ENCODE results near the gene TPP2.

TPP2 gene

GRCh38 chr13:102651892-102652291 is 55.1 kb downstream of the TPP2 start:
- no peak for DNase-seq (ENCODE audit: low read depth in 1 of 2, low spot score in 1 of 2)

GRCh38 chr13:102654756-102655155 is 58.0 kb downstream of the TPP2 start:
- DNase-seq (ENCODE audit: low read depth in 1 of 2, low spot score in 1 of 2): no peak

- no peak for DNase-seq (ENCODE audit: low read depth in 1 of 2, low spot score in 1 of 2)
Measured at GRCh38 chr13:102657630-102658029, 60.8 kb downstream of the TPP2 start.

GRCh38 chr13:102658660-102659059 is 61.9 kb downstream of the TPP2 start:
- no peak for DNase-seq (ENCODE audit: low read depth in 1 of 2, low spot score in 1 of 2)

- no peak for DNase-seq (ENCODE audit: low read depth in 1 of 2, low spot score in 1 of 2)
Measured at GRCh38 chr13:102659168-102659713, 62.5 kb downstream of the TPP2 start.

- no peak for DNase-seq (ENCODE audit: low read depth in 1 of 2, low spot score in 1 of 2)
Measured at GRCh38 chr13:102667023-102667422, 70.2 kb downstream of the TPP2 start.

- DNase-seq (ENCODE audit: low read depth in 1 of 2, low spot score in 1 of 2): no peak
Measured at GRCh38 chr13:102667911-102668310, 71.1 kb downstream of the TPP2 start.

- no peak for DNase-seq (ENCODE audit: low read depth in 1 of 2, low spot score in 1 of 2)
Measured at GRCh38 chr13:102670130-102670529, 73.3 kb downstream of the TPP2 start.

- DNase-seq (ENCODE audit: low read depth in 1 of 2, low spot score in 1 of 2): no peak
Measured at GRCh38 chr13:102675115-102675514, 78.3 kb downstream of the TPP2 start.

GRCh38 chr13:102677122-102677521 is 80.3 kb downstream of the TPP2 start:
- DNase-seq (ENCODE audit: low read depth in 1 of 2, low spot score in 1 of 2): no peak

- no peak for DNase-seq (ENCODE audit: low read depth in 1 of 2, low spot score in 1 of 2)
Measured at GRCh38 chr13:102678339-102679107, 81.7 kb downstream of the TPP2 start.

- no peak for DNase-seq (ENCODE audit: low read depth in 1 of 2, low spot score in 1 of 2)
Measured at GRCh38 chr13:102679449-102680132, 82.8 kb downstream of the TPP2 start.

GRCh38 chr13:102680133-102680717 is 83.4 kb downstream of the TPP2 start:
- no peak for DNase-seq (ENCODE audit: low read depth in 1 of 2, low spot score in 1 of 2)

GRCh38 chr13:102680842-102681740 is 84.3 kb downstream of the TPP2 start:
- no peak for DNase-seq (ENCODE audit: low read depth in 1 of 2, low spot score in 1 of 2)

GRCh38 chr13:102682211-102682610 is 85.4 kb downstream of the TPP2 start:
- no peak for DNase-seq (ENCODE audit: low read depth in 1 of 2, low spot score in 1 of 2)

GRCh38 chr13:102682727-102683126 is 85.9 kb downstream of the TPP2 start:
- no peak for DNase-seq (ENCODE audit: low read depth in 1 of 2, low spot score in 1 of 2)

- no peak for DNase-seq (ENCODE audit: low read depth in 1 of 2, low spot score in 1 of 2)
Measured at GRCh38 chr13:102683637-102684036, 86.9 kb downstream of the TPP2 start.

- DNase-seq (ENCODE audit: low read depth in 1 of 2, low spot score in 1 of 2): no peak
Measured at GRCh38 chr13:102686024-102686423, 89.2 kb downstream of the TPP2 start.

GRCh38 chr13:102687520-102687919 is 90.7 kb downstream of the TPP2 start:
- no peak for DNase-seq (ENCODE audit: low read depth in 1 of 2, low spot score in 1 of 2)

GRCh38 chr13:102688306-102688973 is 91.7 kb downstream of the TPP2 start:
- DNase-seq (ENCODE audit: low read depth in 1 of 2, low spot score in 1 of 2): no peak
